Stimulated activated CD8-positive, alpha-beta memory T cell treated with anti-CD3 and anti-CD28 coated beads, Interleukin-15, amount 100 ng/mL, for 24 hours (primary cell): Measurements from ENCODE around the gene BRSK1.
"Not testable (repeated sequence)": the region's sequence is repeated elsewhere in the genome, so short reads cannot be mapped to it uniquely, and the experiment has no call there.

ENCODE experiments used
- DNase-seq: peaks from one replicate; pipeline ENCODE4 v3.0.0-alpha.2; 2020; ENCODE audit warnings: low read depth

Gene BRSK1

DNA sequence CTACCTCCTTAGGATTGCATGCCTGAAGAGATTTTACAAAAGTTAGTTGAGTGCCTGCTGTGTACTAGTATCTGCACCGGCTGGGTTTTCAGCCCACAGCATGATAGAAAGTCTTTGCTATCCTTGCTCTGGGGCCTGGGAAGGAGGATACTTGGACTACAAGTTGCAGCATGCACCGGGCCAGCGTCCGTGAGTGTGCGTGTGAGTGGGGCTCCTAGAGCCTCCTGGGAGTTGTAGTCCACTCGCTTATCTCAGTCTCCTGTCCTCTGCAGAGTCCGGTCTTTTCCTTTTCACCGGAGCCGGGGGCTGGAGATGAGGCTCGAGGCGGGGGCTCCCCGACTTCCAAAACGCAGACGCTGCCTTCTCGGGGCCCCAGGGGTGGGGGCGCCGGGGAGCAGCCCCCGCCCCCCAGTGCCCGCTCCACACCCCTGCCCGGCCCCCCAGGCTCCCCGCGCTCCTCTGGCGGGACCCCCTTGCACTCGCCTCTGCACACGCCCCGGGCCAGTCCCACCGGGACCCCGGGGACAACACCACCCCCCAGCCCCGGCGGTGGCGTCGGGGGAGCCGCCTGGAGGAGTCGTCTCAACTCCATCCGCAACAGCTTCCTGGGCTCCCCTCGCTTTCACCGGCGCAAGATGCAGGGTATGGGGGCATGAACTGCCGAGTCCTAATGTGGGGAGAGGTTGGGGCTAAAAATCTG lies 20.6 kb downstream of the BRSK1 start:
- DNase-seq, result no peak

DNA sequence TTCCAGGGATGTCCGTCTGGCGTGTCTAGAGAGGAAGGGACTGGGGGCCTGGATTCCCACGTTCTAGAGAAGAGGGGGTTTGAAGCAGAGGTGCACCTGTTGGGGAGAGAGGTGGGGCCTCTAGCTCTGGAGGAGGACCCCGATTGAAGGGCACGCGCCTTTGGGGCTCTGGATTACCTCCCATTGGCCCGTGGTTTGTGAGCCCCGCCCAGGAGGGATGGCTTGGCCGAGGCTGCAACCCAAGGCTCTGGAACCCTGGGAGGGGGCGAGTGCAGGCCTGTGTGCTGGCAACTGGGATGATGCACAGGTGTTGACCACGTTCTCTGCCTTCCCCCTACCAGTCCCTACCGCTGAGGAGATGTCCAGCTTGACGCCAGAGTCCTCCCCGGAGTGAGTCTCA lies 21.2 kb downstream of the BRSK1 start:
- no peak for DNase-seq

DNA sequence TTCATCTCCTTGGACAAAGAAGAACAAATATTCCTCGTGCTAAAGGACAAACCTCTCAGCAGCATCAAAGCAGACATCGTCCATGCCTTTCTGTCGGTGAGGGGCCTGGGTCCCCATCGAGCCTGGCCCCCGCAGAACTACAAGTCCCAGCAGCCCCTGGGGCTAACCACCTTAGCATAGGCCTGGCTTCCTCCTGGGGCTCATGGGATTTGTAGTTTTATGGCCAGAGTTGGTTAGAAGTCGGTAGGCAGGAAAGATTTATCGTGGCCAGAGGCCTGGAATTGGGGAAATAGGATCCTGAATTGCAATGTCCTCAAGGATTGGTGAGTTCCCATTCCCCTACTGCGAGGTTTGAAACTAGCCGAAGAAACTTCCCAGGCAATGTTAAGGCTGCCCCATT lies 21.7 kb downstream of the BRSK1 start:
- DNase-seq, result no peak

DNA sequence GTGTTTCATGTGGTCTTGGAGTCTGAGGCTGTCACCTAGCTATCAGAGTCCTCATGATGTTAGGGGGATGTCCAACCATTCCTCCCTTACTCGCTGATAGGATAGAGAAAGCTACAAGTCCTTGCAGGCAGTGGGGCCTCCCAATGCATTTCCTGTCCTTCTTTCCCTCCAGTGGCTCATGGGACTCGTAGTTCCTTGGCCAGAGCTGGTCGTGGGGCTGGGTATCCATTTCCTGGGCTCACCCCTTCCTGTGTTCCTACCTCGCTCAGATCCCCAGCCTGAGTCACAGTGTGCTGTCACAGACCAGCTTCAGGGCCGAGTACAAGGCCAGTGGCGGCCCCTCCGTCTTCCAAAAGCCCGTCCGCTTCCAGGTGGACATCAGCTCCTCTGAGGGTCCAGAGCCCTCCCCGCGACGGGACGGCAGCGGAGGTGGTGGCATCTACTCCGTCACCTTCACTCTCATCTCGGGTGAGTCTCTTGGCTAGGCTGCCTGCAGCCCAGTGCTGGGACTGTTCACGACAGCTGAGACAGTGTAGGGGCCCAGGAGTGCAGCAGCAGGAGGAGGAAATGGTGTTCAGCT lies 22.3 kb downstream of the BRSK1 start:
- no peak for DNase-seq

DNA sequence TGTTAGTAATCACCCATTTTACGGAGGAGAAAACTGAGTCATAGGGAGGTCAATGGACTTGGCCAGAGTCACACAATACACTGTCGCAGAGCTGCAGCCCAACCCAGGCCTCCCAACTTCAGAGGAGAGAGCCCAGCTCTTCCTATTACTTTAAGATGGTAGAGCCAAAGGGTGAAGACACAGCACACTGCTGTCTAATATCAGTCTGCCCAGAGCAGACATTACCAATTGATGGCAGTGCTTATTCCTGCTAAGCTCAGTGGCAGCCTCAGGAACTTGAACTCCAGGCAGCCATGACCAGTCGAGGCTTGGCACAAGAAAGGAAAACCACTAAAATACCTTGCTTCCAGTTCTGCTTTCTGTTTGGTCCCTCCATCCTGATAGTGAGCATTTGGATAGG lies 22.9 kb downstream of the BRSK1 start:
- no peak for DNase-seq

DNA sequence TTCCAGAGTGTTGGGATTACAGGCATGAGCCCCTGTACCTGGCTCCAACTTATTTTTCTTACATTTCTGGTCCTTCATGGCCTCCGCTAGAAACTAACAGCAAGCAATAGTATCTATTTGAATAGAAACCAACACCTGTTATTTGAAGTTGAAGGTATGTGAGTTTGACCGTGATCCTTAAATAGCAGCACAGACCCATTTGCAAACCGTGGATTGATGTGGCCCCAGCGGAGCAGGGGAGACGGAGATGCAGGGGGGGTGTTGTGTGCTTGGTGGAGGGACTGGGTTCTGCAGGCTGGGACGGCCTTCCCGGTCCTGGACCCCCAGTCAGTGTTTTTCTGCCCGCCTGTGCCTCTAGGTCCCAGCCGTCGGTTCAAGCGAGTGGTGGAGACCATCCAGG lies 24.5 kb downstream of the BRSK1 start:
- DNase-seq, result no peak

DNA sequence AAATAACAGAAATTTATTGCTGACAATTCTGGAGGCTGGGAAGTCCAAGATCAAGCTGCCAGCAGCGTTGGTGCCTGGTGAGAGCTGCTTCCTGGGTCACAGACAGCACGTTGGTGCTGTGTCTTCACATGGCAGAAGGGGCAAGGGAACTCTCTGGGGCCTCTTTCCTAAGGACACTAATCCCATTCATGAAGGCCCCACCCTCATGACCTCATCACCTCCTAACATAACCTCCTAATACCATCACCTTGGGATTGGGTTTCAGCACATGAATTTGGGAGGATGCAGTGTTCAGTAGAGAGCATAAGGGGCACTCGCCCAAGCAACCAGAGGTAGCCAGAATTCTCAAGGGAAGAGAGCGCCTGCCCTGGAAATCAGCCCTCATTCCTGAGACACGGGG lies 25.7 kb downstream of the BRSK1 start:
- no peak for DNase-seq

DNA sequence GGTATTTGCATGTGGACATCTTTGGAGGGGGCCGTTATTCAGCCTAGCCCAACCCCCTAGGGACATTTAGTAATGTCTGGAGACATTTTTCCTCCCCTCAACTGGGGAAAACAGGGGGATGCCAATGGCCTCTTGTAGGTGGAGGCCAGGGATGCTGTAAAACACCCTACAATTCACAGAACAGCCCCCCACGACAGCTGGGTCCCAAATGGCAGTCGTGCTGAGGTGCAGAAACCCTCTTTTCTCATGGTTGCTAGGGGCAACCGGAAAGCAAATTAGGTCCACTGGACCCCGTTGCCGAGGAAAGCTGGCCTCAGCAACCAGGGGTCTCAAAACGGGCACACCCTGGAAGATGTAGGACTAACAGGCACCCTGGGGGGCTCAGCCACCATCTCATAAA lies 26.7 kb downstream of the BRSK1 start:
- DNase-seq, result no peak

DNA sequence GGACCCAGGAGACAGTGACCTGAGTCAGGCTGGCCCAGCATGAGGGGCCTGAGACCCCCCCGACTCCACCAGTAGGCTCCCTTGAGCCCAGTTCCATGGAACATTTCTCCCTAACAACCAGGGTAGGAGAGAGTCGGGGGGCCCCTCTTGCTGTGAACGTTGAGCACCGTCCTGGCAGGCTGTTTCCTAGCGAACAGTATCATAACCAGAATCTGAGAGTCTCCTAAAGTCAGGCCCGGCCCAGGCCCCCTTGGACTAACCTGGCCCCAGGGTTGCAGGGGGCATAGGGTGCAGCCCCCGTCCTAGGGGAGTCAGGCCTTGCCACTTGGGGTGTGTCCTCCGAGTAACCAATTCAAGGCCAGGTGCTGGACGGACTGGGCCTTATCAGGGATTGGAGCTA lies 27.6 kb downstream of the BRSK1 start:
- DNase-seq, result no peak

DNA sequence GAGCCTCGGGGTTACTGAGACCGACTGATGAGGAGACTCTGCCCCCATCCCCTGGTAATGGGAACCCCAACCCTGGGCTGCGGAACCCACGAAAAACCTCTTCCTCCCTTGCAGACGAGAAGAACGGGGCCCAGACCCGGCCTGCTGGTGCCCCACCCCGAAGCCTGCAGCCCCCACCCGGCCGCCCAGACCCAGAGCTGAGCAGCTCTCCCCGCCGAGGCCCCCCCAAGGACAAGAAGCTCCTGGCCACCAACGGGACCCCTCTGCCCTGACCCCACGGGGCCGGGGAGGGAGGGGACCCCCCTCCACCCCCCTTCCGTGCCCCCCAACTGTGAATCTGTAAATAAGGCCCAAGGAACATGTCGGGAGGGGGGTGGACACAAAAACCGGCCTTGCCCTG lies 28.0 kb downstream of the BRSK1 start:
- no peak for DNase-seq

DNA sequence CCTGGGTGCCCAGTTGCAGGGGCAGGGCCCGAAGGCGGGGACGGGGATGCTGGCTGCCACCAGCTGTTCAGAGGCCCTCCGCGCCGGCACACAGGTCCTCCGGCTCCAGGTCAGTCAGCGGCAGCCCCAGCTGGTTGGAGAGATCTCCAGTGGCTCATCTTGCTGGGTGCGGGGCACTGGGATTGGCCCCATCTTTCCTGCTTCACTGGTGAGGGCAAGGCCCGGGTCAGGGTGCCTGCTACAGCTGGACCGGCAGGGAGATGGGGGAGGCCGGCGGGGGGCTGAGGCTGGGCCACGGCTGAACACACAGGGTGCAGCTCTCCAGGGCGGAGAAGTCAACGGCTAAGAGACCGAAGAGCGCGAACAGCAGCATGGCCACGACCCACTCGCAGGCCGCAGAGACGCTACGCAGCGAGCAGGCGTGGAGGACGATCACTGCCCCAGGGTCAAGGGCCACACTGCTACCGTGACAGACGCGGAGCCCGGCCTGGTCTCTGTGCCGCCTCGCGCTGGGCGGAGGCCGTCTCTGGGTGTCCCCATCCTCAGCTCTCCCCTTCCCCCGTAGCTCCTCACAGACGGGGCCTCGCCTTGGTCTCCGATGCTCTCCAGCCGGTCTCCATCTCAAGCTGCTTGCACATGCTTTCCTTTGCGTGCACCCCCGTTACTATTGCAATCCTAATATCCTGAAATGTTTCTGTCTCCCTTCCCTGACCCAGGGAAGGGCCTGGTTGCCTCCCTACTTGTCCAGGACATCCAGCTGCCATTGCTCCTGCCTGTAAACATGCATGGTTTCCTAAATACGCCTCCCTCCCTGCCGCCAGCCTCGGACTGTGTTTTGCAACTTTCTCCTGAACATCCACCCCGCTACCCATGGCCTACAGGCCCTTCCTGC lies 29.1 kb downstream of the BRSK1 start:
- DNase-seq, result no peak

DNA sequence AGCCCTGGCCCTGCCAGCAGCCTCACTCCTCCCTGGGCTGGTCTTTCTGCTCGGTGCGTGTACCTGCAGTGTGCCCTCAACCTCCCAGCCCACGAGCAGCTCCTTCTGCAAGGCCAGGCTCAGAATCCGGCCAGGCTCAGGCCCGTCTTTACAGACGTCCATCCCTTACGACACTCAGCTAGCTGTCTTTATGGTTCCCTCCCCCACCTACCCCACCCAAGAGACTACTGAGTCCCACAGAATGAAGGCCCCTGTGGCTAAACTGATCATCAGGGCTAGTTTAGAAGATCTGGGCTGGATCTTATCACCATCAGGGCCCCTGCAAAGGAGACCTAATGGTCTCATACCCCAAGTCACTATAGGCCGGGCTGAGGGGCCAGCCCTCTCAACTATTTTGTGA lies 30.6 kb downstream of the BRSK1 start:
- DNase-seq, result no peak

DNA sequence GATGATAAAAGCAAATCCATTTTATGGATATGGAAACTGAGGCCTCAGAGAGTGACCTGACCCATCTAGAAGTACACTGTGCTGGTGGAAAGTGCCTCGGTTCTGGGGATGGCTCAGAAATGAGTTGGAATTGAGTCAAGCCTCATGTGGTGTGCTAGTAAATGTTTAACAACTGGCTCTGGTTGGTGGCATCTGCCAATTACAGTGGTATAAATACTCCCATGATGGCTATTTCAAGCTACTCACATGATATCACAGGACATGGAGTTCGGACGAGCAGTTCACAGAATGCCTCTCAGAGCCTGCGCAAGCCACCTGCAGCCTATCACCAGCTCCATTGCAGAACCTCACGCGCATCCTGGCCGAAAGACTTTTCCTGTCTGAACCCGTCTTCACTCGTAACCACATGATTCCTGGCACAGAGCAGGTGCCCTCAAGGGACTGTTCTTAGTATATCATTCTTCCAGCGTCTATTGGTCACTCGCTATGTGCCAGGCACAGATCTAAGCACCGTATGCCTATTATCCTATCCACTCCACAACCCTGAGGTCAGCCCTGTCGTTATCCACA lies 32.2 kb downstream of the BRSK1 start:
- no peak for DNase-seq

DNA sequence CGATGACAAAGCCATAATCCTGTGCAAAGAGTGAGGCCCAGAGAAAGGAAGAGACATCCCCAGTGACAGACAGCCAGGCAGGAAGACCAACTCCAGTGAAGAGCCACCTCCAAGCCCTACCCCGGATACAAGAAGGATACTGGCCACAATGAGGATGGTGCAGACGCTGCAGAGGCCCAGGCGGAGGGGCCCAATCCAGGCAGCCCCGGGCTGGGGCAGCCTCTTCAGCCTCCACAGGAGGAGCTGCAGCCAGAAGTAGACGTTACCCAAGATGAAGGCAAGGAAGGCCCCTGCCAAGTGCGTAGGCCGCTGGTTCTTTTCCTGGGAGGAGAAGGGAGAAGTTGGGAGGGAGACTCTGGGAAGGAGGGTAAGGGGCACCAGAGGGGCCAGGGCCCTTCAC lies 32.8 kb downstream of the BRSK1 start:
- DNase-seq, result no peak

DNA sequence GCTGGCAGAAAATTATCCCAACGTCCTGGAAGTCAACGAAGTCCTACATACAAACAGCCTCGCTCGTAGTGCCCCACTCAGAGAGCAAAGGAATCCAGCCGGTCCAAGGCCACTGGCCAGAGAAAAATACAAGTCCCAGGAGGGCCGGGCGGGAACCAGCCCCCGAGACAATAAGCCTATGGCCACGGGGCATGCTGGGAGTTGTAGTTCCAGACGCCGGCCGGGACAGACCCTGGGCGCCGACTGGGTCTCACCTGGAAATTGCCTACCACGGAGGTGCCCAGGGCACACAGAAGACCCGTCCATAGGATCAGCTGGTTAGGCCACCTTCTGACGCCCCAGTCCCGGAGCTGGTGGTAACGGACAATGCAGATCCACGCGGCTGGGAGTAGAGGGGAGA lies 36.0 kb downstream of the BRSK1 start:
- no peak for DNase-seq

DNA sequence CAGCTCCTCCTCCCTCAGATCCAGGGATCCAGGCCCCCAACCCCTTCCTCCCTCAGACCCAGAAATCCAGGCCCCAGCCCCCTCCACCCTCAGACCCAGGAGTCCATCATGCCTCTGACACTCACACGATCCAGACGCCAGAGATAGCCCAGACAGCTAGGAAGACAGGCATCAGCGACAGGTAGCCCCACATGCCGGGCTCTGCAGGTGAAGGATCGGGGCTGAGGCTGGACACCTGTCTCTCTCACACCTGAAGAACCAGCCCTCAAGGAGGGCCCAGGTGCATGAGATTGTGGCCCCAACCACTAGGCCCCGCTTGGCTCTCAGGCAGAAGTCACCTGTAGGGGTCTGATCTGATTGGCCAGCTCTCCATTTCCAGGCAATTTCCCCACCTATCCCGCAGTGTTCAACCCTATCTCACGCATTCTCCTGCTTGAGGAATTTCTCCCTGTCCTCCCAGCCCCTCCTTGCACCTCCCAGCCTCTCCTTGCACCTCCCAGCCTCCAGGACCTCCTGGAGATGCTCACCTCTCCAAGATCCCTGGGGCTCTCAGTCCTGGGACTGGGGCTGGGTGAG lies 37.1 kb downstream of the BRSK1 start:
- DNase-seq, result no peak

DNA sequence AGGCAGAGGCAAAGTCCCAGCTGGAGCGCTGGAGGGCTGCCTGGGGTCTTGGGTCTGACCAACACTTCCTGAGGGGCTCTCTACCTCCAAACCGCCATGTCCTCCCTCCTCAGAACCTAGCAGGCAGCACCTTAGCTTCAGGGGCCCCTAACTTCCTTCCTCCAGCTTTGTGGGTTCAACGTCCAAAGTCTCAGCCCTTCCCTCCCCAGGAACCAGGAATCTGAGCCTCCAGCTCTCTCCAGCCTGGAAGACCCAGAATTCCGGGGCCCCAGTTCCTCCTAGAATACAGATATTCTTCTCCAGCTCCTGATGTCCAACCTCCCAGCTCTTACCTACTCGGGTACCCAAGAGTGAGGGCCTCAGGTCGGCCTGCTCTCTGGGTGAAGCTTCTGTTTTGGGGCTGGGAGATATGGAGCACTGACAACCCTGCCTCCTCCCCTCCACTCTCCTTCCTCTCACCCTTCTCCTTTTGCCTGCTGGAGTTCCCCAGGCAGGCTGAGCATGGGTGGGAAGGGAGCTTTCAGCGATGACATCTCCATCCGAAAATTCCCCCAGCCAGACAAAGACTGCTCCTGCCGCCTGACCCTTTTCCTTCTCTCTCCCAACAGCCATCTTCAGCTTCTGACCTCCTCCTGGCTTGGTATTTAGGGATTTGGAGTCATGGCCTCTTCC lies 37.8 kb downstream of the BRSK1 start:
- DNase-seq, result no peak

DNA sequence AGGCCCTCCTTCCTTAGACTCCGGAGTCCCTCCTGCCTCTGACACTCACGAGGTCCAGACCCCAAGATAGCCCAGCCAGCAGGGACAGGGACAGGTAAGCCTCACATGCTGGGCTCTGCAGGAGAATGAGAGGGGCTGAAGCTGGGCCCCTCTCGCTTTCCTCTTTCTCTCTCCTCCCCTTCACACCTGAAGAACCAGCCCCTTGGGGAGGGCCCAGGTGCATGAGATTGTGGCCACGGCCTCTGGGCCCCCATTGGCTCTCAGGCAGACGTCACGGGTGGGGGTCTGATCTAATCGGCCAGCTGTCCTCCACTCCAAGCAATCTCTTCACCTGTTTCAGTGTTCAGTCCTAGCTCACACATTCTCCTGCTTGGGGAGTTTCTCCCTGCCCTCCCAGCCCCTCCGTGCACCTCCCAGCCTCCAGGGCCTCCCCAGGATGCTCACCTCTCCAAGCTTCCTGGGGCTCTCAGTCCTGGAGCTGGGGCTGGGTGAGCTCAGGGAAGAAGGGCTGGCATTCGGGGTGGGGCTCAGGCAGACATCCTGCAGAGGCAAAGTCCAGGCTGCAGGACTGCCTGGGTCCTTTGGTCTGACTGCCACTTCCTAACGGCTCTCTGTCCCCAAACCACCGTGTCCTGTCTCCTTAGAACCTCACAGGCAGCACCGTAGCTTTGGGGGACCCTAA lies 38.5 kb downstream of the BRSK1 start:
- DNase-seq, result no peak

DNA sequence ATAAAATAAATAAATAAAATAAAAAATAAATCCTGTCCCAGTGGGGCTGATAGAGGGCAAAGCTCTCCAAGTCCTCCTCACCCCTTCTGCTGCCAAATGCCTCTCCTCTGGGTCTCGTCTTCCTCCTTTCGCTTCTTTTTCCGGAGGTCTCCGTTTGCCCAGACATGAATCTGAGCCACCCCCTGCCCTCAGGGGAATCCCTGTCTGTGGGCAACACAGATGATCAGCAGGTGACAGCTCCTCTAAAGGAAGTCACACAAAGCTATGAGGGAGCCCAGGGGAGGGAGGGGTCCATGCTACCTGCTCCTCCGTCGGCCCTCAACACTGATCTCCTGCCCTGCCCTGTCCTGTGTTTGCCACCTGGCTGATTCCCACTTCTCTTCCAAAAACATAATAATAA lies 40.9 kb downstream of the BRSK1 start:
- DNase-seq, result no peak

DNA sequence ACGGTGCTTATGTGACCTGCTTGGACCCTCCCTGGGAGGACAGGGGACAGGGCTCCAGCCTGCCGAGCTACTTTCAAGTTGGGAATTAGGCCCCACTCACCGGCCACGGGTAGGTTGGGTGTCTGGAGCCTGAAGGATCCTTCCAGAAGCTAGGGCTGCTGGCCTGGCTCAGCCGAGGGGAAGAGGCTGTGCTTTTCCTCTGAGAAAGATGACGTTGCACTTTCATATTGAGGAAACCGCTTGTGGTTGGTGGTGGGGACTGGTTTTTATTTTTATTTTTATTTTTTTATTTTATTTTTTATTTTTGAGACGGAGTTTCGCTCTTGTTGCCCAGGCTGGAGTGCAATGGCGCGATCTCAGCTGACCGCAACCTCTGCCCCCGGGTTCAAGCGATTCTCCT lies 41.4 kb downstream of the BRSK1 start, which contains the start of gene TMEM150B:
TMEM150B (minus strand) TSS at position 170 of the 400 bp plus-strand sequence. CDS start 4,305 bp downstream, outside the sequence.
- DNase-seq, result no peak

DNA sequence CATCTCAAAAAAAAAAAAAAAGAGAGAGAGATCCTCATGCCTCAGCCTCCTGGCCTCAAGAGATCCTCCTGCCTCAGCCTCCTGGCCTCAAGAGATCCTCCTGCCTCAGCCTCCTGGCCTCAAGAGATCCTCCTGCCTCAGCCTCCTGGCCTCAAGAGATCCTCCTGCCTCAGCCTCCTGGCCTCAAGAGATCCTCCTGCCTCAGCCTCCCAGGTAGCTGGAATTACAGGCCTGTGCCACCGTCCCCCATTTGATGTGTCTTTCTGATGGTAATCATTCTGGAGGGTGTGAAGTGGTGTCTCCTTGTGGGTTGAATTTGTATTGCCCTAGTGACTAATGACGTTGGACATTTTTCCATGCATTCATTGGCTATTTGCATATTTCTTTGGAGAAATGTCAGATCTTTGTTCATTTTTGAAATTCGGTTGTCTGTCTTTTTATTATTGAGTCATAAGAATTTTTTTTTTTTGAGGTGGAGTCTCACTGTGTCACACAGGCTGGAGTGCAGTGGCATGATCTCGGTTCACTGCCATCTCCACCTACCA lies 45.0 kb downstream of the BRSK1 start:
- DNase-seq, result not testable (repeated sequence)
